ENCODE data around the gene PRKCH.
"Not testable (repeated sequence)": the region's sequence is repeated elsewhere in the genome, so short reads cannot be mapped to it uniquely, and the experiment has no call there.

PRKCH gene

DNA sequence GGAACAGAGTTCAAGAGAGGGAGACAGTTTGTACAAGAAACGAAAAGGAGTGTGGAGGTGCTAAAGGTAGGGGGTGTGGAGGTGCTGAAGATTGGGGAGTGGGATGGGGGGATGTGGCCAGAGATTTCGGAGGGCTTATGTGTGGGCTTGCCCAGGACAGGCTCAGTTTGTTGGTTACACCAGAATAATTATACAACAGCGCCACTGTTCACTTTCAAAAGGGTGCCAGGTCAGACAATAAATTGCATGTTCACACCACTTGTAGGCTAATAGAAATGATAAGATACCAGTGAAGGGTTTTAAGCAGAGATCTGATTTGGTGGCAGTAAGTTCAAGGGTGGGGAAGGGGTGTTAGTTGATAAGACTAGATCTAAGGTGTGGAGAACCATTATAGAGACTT lies 75.3 kb downstream of the PRKCH start:
- no peak for DNase-seq

DNA sequence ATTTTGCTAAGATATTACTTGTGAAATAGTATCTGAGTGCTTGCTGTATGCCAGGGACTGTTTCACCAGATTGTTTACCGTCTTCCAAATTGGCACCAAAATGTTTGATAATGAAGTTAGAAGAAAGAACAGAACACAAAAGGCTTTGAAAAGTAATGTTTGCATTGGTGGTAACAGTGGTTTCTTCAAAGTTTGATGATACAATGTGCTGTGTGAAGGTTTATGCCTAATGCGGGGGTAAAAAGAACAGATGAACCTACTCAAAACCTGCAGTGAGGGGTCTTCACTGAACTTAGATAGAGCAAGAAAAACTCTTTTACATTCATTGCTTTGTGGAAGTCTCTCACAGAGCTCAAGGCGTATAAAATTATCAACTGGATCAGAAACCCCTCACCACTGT lies 76.2 kb downstream of the PRKCH start:
- DNase-seq = no peak

GRCh38 chr14:61398221-61398620 lies 76.8 kb downstream of the PRKCH start:
- DNase-seq = no peak

- no peak for DNase-seq
These were observed 78.0 kb downstream of the PRKCH start for GRCh38 chr14:61399365-61399764.

DNA sequence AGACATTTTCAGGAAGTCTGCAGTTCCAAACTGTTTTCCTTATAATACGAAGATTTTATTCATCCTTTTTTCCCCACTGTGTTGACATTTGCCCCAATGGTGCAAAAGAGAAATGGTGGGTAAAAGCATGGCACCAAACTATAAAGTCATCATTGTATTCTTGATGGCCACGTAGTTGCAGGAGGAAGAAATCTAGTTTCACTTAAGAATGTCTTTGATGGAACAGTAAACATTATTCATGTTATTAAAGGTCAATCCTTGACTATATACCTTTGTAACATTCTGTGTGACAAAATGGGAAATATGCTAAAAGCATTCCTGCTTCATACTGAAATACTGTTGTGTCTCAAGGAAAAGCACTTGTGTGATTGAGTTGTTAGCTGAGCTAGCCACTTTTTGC lies 80.1 kb downstream of the PRKCH start:
- no peak for DNase-seq

GRCh38 chr14:61403411-61403810 lies 82.0 kb downstream of the PRKCH start:
- no peak for DNase-seq

DNA sequence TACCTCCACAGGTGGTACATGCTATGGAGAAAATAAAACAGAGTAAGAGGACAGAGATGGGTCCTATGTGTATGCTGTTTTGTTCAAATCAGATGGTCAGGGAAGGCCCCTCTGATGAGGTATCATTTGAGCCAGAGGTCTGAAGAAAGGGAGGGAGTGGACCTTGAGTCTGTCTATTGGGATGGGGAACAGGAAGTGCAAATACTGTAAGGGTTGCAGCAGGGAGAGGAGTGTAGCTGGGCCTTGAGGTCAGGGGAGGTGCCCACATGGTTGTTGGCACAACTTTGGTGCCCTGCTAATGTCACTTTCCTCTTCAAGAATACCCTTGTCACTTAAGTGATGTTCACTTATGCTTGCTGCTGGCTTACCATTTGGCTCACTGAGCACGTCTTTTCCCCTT lies 83.3 kb downstream of the PRKCH start:
- no peak for DNase-seq

DNA sequence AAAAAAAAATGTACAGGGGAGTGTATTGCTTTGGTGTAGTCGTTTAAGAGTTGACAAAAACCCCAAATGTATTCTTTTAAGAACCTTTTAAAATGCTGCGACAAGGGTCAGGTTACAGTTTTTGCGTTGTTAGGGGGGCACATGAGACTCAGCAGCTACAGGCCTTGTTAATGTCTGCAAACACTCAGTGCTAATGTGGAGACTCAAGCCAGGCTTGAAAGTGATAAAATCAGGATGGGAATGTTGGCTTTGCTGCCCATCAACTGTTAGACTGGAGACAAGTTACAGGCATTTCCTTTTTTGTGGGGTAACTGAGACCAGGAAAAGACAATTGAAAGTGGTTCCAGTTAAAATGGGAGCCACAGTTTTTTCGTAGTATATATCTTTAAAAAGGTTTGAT lies 84.8 kb downstream of the PRKCH start:
- DNase-seq = no peak

GRCh38 chr14:61406675-61407074 lies 85.3 kb downstream of the PRKCH start:
- no peak for DNase-seq

DNA sequence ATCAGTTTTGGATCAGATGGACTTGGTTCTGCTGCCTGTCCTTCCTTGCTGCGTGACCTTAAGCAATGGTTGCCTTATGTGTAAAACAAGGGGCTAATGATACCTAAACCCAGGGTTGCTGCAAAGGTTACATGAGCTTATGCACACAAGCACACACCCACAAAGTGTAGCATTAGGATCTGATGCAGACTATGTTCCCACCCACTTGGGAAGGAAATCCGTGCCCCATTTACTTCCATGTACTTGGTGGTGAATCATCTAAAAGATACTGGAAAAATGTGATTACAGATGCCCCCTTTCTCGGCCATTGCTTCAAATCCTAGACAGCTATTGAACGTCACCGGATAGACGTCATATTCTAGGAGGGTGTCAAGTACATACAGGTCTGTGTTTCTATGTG lies 87.1 kb downstream of the PRKCH start:
- no peak for DNase-seq

DNA sequence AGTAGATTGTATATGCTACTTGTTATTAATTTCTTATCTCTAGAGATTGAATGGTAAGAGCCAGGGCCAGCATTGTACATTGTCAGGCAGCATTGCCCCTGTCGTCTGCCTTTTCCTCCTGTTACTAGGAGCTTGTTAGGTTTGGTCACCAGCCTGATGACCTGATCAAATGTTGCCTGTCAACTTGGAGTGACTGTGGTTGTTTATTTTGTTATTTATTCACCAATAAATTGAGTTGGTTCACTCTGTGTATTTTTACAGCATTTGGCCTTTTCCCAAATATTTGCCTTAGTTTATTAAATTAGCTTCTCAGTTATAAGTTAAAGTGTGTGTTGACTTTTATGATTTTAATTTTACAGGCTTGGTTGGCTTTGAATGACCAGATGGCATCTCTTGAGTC lies 88.4 kb downstream of the PRKCH start:
- no peak for DNase-seq

DNA sequence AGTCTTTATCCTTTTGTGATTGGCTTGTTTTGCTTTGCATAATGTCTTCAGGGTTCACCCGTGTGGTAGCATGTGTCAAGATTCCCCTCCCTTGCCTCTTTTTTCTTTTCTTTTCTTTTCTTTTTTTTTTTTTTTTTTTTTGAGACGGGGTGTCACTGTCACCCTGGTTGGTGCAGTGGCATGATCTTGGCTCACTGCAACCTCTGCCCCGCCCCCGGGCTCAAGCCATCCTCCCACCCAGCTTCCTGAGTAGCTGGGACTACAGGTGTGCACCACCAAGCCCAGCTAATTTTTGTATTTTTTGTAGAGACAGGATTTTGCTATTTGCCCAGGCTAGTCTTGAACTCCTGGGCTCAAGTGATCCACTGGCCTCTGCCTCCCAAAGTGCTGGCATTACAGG lies 94.6 kb downstream of the PRKCH start:
- not testable (repeated sequence) for DNase-seq

GRCh38 chr14:61416591-61416990 lies 95.2 kb downstream of the PRKCH start:
- DNase-seq = no peak

DNA sequence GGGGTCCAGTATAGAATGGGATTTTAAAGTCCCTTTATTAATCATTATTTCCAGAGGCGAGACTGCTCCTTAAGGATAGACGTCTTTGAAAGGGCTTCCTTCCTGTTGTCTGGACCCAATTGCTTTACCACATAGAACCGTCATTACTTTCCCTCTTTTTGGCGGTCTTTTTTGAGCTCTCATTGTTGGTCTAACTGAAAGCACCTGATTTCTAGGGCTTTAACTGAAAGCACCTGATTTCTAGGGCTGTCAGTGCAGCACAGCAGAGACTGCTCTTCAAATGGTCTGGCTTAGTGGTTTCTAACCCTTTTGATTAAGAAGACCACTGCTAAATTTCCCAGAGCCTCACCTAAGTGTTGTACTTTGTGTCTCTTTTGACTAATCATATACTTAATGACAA lies 95.8 kb downstream of the PRKCH start:
- no peak for DNase-seq

DNA sequence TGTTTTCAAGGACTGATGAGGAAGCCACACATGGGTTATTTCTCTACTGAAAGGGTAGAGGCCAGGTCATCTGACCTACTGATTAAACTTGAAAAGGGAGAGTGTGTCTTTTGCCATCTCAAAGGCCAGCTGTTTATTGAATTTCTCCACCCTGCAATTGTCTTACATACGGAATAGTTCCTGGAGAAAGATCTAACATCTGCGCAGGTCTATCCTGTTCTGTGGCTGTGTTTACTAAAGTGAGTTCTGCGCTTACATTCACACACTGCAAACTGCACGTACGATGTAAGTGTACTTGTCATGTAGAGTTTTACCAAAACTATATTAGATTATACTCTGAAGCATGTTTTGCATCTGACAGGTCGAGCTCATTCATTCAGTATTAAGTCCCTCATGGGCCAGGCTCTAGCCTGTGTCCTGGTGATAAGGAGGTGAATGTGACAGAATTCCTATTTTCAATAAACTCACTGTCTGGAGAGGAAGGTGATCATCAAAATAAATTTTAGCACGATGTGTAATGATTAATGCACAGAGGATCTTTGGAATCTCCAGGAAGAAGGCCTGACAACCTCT lies 96.6 kb downstream of the PRKCH start:
- no peak for DNase-seq

DNA sequence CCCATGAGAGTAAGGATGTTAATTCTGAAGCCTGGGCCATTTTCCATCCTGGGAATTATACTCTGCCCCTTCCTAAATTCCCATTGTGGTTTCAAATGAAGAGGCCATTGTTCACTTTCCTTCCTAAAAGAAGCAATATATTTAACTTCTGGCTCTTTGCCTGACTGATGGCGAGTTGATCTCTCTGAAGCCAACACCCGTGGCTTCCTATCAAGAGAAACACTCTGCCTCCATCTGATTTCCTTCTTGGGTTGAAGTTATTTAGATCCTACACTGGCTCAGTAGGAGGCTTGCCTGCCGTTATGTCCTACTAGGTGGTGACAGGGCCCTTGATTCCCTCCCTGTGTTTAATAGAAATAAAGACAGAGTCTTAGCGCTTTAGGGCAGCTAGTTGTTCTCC lies 97.4 kb downstream of the PRKCH start:
- DNase-seq = no peak

GRCh38 chr14:61419201-61419600 lies 97.8 kb downstream of the PRKCH start:
- DNase-seq = no peak

GRCh38 chr14:61420326-61420725 lies 98.9 kb downstream of the PRKCH start:
- DNase-seq = no peak

GRCh38 chr14:61421212-61421923 lies 100.0 kb downstream of the PRKCH start:
- DNase-seq = no peak

DNA sequence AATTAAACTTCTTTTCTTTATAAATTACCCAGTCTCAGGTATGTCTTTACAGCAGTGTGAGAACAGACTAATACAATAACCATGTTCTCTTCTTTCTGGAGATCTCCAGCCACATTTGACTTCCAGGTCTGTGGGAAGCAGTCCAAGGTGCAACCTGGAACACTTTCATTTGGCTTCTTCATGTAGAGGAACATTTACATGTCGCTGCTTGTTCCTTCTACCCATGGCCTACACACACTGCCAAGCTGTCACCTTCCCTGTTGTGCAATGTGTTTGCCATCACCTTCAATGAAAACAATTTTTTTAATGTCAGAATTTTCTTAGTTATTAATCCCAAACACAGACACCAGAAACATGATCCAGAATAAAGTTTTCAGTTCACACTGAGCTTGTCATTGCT lies 104.7 kb downstream of the PRKCH start:
- no peak for DNase-seq

DNA sequence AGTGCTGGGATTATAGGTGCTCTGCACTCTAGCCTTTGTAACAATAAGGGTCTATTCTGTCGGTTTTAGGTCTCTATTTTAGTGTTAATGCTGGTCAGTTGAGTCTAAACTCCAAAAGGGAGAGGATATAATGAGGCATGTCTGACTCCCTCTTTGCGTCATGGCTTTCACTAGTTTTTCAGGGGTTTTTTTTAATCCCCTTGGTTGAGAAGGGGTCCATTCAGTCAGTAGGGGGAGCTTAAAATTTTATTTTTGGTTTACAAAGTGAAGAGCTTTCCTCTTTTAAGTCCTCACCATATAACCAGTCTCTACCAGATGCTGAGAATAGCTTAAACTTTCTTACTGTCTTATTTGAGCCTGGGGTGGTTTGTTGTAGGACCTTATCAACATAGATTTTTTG lies 106.9 kb downstream of the PRKCH start:
- no peak for DNase-seq

GRCh38 chr14:61429316-61429715 lies 107.9 kb downstream of the PRKCH start:
- no peak for DNase-seq

- no peak for DNase-seq
These were observed 108.8 kb downstream of the PRKCH start for GRCh38 chr14:61430066-61430757.

DNA sequence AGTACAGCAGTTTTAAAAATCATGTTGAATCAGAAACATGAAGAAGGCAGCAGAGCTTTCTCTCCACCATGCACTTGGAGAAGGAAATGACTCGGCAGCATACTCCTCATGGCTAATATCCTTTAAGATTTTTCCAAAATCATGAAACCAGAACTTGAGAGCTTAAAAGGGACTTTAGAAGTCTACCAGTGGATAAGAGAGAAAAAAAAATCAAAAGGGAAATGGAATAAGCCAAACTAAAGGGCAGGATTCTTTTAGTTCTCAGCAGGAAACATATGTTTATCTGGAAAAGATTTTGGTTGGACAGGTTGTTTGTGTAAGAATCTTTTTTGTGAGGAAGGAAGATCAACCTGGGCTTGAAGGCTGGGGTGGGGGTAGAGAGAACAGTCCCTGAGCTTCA lies 111.8 kb downstream of the PRKCH start:
- no peak for DNase-seq

GRCh38 chr14:61433828-61434227 lies 112.4 kb downstream of the PRKCH start:
- no peak for DNase-seq
